Measurements from ENCODE around the gene MSMP.

Gene MSMP

DNA sequence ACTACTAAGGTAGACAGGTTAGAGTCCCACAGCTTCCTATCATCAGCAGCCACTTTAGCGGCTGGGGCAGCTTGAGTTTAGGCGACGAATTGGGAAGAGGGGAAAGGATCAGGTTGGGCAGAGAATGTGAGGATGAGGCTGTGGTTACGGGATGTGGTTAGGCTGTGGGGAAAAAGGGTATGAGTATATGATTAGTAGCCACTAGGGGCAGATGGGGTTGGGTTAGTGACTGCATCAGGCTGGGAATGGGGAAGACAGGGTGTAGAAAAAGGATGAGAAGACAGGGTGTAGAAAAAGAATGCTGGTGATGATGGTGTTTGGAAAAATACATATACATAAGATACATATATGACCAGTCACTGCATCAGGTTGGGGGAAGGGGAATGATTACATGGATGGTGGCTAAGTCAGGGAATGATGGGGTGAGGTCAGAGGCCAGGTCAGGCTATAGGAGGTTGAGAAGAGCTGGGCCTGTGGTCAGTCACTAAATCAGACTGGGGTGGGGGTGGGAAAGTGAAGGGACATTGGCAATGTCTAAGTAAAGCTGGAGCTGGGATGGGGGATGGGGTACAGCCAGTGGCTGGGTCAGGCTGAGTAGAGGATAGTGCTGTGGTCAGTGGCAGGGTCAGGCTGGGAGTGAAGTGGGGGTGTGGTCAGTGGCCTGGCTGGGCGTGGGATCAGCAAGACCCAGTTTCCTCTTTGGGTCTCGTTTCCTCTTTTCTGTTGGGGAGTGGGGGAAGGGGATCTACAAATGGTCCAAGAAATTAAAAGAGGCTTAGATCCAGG lies 24.2 kb downstream of the MSMP start:
- in situ Hi-C loops (cut with MboI; ENCODE audit: low pct_unique_long_range_greater_than_20kb, low sequenced_read_pairs), result loop anchor here (10.0 kb wide), 1 partner anchor 65 kb away; the partner anchor contains the start of gene ARHGEF39
- peak; percentile 82 for DNase-seq

DNA sequence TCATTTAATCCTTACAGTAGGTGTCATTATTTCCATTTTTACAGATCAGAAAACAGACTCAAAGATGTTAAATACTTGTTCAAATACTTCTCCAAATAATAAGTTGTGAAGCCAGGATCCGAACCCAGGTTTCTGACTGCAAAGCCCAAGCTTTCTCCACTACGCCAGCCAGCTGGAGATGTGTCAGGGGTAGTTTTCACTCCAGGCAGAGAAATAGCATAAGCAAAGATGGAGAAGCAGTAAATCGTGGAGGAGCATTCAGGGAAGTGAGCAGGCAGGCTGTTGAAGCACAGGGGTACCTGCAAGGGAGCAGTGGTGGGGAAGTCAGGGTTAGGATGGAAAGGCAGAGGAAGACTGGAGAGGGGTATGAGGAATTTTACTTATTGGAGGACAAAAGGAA lies 25.0 kb downstream of the MSMP start:
- no peak for DNase-seq
- in situ Hi-C loops (cut with MboI; ENCODE audit: low pct_unique_long_range_greater_than_20kb, low sequenced_read_pairs), result loop anchor here (10.0 kb wide), 1 partner anchor 64 kb away; the partner anchor contains the start of gene ARHGEF39

DNA sequence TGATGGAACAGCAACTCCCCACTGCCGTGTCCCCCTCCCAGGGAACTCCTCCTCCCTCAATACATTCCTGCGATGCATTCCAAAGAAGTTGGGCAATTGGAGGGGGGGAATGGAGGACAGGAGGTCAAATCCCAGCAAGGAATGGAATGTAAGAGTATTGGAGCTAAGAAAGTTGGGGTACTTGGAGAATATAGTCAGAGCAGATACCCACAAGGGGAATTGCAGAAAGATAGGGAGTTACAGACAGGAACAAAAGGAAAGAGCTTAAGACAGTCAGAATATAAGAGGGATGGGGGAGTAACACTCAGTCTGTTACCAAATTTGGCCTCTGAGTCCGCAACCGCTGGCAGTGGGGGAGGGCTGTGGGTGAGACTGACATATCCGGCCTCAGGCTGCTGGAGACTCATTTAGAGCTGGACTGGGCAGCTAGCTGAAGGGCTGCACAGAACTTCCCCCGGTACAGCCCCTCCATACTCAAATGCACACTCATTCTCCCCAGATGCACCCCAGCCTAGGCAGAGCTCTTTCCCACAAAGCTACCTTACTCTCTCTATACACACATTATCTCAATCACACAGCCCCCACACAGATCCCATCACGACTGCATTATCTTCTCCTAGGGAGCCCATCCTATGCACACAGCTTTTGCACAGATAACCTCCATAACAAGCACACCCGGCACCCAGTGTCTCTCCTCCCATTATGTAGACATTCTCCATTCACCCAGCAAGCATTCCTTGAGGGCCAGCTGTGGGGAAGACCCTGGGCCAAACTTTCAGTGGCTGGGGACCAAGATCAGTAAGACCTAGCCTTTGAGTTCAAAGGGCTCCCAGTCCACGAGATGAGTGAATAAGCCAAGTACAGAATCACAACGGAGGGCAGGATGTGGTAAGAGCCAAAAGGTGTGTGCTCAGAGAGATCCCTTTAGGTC lies 25.8 kb downstream of the MSMP start:
- in situ Hi-C loops (cut with MboI; ENCODE audit: low pct_unique_long_range_greater_than_20kb, low sequenced_read_pairs), result loop anchor here (10.0 kb wide), 1 partner anchor 64 kb away; the partner anchor contains the start of gene ARHGEF39
- peak; percentile 77 for DNase-seq

DNA sequence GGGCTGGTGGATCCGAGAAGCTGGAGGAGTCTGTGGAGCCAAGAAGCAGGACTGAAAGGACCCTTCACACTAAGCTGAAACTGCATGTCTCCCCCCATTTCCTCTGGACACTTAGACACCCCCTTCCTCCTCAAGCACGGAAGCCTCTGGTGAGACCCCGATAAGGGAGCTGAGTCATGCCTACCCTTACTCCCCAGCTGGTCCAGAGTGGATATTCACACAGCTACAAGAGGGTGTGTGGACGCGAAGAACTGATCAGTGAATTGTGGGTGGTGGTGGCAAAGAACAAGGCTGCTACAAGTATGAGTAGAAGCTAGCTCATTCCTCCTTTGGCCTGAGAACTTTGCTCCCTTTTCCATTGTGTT lies 26.4 kb downstream of the MSMP start:
- in situ Hi-C loops (cut with MboI; ENCODE audit: low pct_unique_long_range_greater_than_20kb, low sequenced_read_pairs), result loop anchor here (10.0 kb wide), 1 partner anchor 63 kb away; the partner anchor contains the start of gene ARHGEF39
- no peak for DNase-seq

DNA sequence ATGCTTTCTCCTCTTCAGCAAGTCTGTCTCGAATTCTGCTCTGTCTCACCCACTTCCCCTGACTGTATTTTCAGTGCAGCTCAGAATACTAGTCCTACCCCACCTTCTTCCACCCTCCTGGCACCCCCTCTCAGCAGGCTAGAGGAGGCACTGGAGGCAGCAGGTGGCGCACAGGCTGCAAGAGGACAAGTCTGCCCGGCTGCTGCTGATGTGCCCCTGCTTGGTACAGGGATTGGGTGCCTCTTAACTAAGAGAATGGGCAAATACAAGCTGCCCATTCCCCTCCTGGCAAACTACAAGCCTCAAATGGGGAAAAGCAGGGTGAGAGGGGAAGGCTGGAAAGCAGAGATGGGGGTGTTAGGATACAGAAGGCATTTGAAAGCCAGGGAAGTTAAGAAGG lies 27.1 kb downstream of the MSMP start:
- peak; percentile 39 for DNase-seq
- in situ Hi-C loops (cut with MboI; ENCODE audit: low pct_unique_long_range_greater_than_20kb, low sequenced_read_pairs), result loop anchor here (10.0 kb wide), 1 partner anchor 62 kb away; the partner anchor contains the start of gene ARHGEF39

DNA sequence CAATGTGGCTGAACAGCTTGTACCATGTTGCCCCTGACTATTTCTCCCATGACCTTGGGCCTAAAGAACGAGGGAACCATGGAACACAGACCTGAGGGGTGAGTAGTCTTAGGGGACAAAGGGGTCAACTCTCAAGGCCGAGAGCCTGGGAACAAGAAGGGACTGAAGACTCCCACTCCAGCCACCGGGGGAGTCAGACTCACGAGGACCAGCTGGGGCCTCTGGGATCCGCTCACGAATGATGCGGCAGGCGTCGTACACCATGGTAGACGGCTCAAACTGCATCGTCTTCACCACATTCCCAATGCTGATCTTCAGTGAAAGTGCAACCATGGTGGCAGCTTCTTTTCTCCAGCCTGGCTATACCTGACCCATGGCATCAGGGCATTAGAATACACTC lies 28.7 kb downstream of the MSMP start:
- in situ Hi-C loops (cut with MboI; ENCODE audit: low pct_unique_long_range_greater_than_20kb, low sequenced_read_pairs), result loop anchor here (10.0 kb wide), 1 partner anchor 61 kb away; the partner anchor contains the start of gene ARHGEF39
- DNase-seq, result no peak

DNA sequence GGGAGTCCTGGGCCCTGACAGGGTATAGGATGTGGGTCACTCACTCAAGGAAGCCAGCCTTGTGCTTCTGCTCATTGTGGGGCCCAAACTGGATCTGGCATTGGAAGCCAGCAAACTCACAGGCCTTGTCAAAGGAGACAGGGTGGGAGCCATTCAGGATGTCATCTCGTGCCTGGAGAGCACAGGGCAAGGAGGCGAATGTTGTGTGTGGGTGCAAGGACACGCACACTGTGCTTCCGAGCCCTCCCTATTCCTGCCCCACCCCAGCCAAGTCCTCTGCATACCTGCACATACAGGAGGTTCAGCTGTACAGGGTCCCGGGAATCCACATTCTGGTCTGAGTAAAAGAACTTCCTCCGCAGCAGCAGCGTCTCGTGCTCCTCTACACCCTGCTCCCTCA lies 30.2 kb downstream of the MSMP start:
- no peak for DNase-seq

DNA sequence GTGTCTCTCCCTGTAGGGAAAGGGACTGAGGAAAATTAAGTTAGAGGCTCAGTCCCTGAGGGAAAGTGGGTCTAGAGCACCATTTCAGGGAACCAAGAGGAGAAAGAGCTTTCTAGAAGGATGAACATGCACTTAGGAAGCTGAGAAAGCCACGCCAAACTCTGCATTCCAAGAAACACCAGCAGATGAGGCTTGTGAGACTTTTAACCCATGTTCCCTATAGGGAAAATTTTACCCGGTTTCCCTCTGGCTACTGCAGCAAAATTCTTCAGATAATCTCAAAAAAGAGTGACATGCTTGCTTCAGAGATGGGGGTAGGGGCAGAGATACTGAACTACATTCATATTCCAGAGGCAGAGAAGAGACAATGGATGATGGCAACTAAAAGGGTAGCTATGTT lies 30.6 kb downstream of the MSMP start:
- DNase-seq, result no peak
- in situ Hi-C loops (cut with MboI; ENCODE audit: low pct_unique_long_range_greater_than_20kb, low sequenced_read_pairs), result loop anchor here (10.0 kb wide), 1 partner anchor 59 kb away; the partner anchor contains the start of gene ARHGEF39

More for the DNA sequence above, 30.2 kb downstream of the MSMP start:
- in situ Hi-C loops (cut with MboI; ENCODE audit: low pct_unique_long_range_greater_than_20kb, low sequenced_read_pairs), result loop anchor here (10.0 kb wide), 1 partner anchor 59 kb away; the partner anchor contains the start of gene ARHGEF39

DNA sequence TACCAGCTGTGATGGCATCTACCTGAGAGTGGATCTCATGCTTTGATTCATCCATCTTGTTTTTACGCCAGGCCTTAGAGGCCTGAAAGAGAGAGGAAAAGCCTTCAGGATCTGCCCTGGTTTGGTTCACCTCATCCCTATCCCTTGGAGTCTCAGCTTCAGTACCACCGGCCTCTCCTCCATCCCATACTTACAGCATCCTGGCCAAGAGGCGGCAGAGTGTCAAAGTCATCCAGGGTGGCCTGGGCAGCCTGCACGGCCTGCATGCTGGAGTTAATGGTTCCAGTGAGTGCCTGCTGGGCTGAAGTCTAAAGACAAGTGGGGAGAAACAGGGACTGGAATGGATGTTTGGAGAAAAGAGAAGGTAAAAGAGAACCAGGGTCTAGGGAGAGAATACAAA lies 34.5 kb downstream of the MSMP start:
- in situ Hi-C loops (cut with MboI; ENCODE audit: low pct_unique_long_range_greater_than_20kb, low sequenced_read_pairs), result no loop called here
- no peak for DNase-seq

DNA sequence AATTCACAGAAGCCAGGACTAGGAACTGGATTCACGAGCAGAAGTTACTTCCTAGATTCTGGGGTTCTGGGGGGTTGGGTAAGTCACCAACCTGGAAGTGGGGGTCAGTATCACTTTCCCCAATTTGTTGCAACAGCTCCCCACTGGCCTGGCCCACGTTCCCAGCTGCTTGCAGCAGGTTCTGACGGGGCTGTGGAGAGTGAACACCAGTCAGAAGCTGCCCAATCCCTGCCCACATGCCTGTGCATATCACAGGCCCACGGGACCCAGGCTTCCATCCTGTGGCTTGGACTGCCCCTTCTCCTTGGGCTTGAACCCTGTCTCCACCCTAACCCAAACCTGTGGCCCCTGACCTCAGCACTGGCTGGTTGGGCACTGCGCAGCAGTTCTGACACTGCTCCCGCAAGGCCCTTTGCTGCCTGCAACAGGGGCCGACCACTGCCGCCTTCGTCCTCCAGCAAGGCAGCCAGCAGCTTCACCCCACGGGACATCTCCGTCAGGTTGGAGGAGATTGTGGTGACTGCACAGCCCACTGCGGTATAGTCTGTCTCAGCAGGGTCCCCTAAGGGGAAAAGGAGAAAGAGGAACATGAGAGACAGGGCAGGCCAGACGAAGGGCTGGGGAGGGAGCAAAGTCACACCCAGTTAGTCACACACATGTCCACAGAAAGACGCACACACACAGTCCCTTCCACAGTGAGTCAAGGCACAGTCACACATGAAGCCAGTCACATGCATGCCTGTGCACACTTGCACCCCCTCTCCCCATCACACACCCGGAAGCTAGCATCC lies 35.2 kb downstream of the MSMP start:
- no peak for DNase-seq
- in situ Hi-C loops (cut with MboI; ENCODE audit: low pct_unique_long_range_greater_than_20kb, low sequenced_read_pairs), result no loop called here

DNA sequence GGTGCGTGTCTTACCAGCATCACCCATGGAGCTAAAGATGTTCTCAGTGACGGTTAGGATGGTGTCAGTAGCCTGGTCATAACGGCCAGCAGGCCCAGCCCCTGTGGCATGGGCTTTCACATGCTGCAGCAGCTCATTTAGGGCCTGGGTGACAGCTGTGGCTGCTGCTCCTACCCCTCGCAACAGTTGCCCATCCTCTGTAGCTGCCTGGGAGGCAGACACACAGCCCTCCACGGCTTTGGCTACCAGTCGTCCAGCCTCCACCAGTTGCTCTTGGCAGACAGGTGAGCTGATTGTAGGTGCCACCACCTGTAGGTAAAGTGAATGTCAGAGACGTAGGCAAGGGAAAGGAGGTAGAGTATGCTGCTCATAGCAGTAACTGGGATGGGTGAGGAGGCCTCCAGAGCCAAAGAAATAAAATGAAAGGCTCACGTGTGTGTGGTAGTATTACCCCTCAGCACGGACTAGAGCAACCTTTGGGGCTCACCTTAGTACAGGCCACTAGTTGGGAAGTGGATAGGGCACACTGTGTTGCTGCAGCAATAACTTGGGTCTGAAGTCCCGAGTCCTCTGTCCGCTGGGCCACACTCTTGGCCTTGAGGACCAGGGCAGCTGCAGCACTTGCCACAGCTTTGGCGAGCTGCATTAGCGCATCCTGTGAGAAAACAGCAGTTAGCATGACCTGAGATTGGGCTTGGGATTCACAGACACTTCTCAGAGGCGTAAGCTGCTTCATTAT lies 36.8 kb downstream of the MSMP start:
- no peak for DNase-seq
- in situ Hi-C loops (cut with MboI; ENCODE audit: low pct_unique_long_range_greater_than_20kb, low sequenced_read_pairs), result no loop called here

DNA sequence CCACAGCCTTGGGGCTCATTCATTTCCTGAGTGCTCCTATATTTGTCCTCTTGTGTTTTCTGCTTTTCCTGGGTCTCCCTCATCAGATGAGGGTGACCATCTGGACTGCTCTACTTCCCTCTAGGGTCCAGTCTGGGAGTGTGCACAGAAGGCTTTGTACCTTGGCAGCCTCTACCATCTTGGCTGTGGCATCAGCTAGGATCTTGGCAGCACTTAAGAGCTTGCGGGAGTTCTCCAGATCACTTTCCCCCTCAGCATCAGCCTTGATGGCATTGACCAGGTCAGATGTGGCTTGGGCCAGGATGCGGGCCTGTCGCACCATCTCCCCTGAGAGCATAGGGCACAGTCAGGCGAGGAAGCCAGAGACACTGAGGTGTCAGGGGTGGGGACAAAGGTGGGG lies 37.8 kb downstream of the MSMP start:
- no peak for DNase-seq
- in situ Hi-C loops (cut with MboI; ENCODE audit: low pct_unique_long_range_greater_than_20kb, low sequenced_read_pairs), result no loop called here

DNA sequence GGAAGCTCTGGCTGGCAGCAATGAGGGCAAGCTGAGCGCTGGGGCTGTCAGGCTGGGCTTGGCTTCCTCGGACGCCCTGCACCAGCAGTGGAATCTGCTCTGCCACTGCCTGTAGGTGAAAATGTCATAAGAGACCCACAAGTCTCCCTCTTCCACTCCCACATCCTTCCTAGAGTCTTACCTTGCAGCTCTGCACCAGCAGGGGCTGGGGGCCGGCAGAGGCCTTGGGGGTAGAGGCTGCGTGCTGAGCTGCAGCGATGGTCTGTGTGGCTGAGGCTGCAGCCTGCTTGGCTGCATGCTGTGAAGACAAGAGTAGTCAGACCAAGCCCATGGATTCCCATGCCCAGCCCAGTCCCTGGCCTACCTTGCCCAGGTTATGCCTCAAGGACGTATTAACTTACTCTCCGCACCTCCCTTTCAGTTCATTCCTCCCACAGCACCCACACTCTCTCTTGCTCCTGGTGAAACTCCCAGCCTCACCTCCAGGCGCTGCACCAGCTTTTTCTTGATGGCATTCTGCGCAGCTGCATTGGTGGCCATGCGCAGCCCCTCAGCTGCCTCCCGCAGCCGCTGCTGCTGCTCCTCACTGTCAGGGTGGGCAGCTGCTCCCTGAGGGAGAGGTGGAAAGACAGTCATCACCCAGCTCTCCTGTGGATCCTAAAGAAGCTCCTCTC lies 39.4 kb downstream of the MSMP start:
- DNase-seq, result no peak
- in situ Hi-C loops (cut with MboI; ENCODE audit: low pct_unique_long_range_greater_than_20kb, low sequenced_read_pairs), result no loop called here

DNA sequence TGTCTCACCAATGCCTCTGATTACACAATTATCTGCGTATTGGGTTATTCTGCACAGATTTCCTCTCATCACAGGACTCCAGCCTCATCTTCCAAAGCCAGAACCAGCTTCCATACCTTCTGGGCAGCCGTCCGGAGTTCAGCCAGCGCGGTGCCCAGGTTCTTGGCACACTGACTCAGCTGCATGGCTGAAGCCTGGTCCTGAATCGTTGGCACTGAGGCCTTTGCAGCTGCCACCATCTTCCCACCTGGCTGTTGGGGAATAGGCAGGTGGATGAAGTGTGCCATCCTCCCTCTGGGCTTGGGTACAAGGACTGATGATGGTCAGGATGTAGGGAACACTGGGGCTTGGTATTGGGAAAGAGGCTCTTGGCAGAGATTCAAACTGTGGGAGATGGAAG lies 40.0 kb downstream of the MSMP start:
- no peak for DNase-seq
- in situ Hi-C loops (cut with MboI; ENCODE audit: low pct_unique_long_range_greater_than_20kb, low sequenced_read_pairs), result no loop called here

DNA sequence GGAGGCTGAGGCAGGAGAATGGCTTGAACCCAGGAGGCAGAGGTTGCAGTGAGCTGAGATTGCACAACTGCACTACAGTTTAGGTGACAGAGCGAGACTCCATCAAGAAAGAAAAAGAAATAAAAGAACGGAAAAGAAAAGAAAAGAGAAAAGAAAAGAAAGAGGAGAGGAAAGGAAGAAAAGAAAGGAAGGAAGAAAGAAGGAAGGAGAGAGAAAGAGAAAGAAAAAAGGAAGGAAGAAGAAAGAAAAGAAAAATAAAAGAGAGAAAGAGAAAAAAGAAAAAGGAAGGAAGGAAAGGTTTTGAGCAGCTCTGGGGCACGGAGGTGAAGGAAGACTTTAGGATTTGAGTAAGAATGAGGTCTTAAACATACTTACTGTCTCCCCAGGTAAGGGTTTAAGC lies 40.5 kb downstream of the MSMP start:
- in situ Hi-C loops (cut with MboI; ENCODE audit: low pct_unique_long_range_greater_than_20kb, low sequenced_read_pairs), result no loop called here

DNA sequence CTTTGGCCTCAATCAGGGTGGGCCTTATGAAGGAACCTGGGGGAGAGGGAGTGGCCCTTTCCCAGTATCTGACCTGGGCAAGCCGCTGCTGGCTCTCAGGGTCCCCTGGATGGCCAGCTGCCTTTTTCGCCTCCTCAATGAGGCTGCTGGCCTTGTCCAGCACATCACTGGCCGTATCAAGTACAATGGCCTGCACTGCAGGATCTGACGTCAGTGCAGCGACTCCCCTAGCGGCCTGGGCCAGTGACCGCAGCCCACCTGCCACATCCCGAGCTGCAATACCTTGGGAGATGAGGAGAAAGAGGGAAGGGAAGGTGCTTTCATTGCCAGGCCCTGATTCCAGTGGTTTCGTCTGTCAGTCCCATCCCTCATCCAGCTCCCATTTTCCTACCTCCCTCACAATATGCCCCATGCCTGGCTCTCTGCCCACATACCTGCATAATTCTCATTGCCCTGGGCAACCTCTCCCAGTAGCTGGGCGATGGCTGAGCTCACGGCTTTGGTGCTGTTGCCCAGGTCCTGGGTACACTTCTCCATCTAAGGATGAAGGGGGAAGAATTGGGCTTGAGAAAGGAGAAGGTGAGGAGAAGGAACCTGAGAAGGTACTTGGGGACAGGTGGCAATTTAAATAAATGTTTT lies 41.2 kb downstream of the MSMP start:
- DNase-seq, result no peak
- in situ Hi-C loops (cut with MboI; ENCODE audit: low pct_unique_long_range_greater_than_20kb, low sequenced_read_pairs), result no loop called here

More for the DNA sequence above, 40.5 kb downstream of the MSMP start:
- no peak for DNase-seq
